K562 (cell line): Measurements from ENCODE around the gene ECSIT. TPM values are rescaled to one million over a fixed set of nuclear protein-coding genes. Genes with fewer than 3 reads are reported as not detected.
A peak's percentile ranks its signal among the peaks of the same experiment; 100 is the strongest.

Experiments used
- DPF2 ChIP-seq: fragments of 450-650 bp; IDR thresholded peaks from 2 replicates; pipeline ENCODE4 v1.6.1; 2016
- IRF2 ChIP-seq: sonication (generic); formaldehyde crosslinking; IDR thresholded peaks from 2 replicates; pipeline ENCODE4 v1.8.1; 2022; ENCODE audit warnings: mild to moderate bottlenecking, missing genetic modification reagents
- KDM1A ChIP-seq, 2 experiments: fragments of 450-650 bp; IDR thresholded peaks; 2 replicates each; pipeline ENCODE4 v1.6.1; 2016; ENCODE audit warnings: mild to moderate bottlenecking in 2 of 2
- MYNN ChIP-seq, 2 experiments: sonication (generic); formaldehyde crosslinking in 1 of 2; IDR thresholded peaks; 2 replicates each; pipeline versions ENCODE4 v1.5.0 to v1.6.1; 2016 to 2020; ENCODE audit warnings: antibody characterized with exemption in 1 of 2, missing genetic modification reagents in 1 of 2
- POLR2B ChIP-seq: fragments of 450-650 bp; IDR thresholded peaks from 2 replicates; pipeline ENCODE4 v1.6.1; 2018; ENCODE audit warnings: low read depth; ENCODE audit not compliant: partially characterized antibody
- RBM25 ChIP-seq: fragments of 200-400 bp; formaldehyde crosslinking; IDR thresholded peaks from 2 replicates; pipeline ENCODE4 v1.6.1; 2018; ENCODE audit warnings: low read length, low read depth, moderate library complexity; ENCODE audit not compliant: severe bottlenecking
- SAP30 ChIP-seq: fragments of 200-600 bp; sonication (generic); IDR thresholded peaks from 2 replicates; pipeline ENCODE4 v1.6.1; 2012; ENCODE audit warnings: borderline replicate concordance, low read depth, mild to moderate bottlenecking, moderate library complexity, low read length, control low read depth, inconsistent platforms; ENCODE audit not compliant: insufficient read depth, poor library complexity, severe bottlenecking
- SETDB1 ChIP-seq: IDR thresholded peaks from one replicate; pipeline ENCODE4 v1.6.1; 2012; ENCODE audit warnings: low read length, control low read depth, inconsistent platforms
- polyA plus RNA-seq, 8 experiments: library from polyadenylated mRNA; depleted of rRNA in 4 of 8; stranded (reverse) in 5 of 8; unstranded in 3 of 8; fragments of >200 nt; fragmentation: Nextera tagmentation in 2 of 8; fragmentation: Illumina TruSeq in 1 of 8; extraction: Ambion mirVana in 2 of 8; extraction: Trizol in 1 of 8; gene quantifications; 2 replicates each; pipeline versions ENCODE4 v1.2.1 to v1.2.3, GENCODE V29; 2011 to 2014; ENCODE audit warnings: inconsistent platforms in 1 of 8, missing spikeins in 1 of 8
- total RNA-seq, 7 experiments: library from RNA; depleted of rRNA in 6 of 7; stranded (reverse); fragments of >200 nt in 6 of 7; fragmentation: Illumina TruSeq in 2 of 7; extraction: Trizol in 2 of 7; gene quantifications; 2 replicates each; pipeline versions ENCODE4 v1.2.1 to v1.2.3, GENCODE V29; 2011 to 2021; ENCODE audit warnings: low replicate concordance in 1 of 7
- TF ChIP-seq, protein P1 (sequence below): fragments of 450-650 bp; IDR thresholded peaks from 2 replicates; pipeline ENCODE4 v1.6.1; 2018; ENCODE audit not compliant: partially characterized antibody
- TF ChIP-seq, protein P2 (sequence below): fragments of 250-450 bp; sonication (Bioruptor Pico); IDR thresholded peaks from 2 replicates; pipeline ENCODE4 v1.5.0; 2021; ENCODE audit warnings: mild to moderate bottlenecking, borderline replicate concordance
- TF ChIP-seq, protein P3 (sequence below): sonication (generic); formaldehyde crosslinking; IDR thresholded peaks from 2 replicates; pipeline ENCODE4 v1.8.0; 2022; ENCODE audit warnings: mild to moderate bottlenecking, missing genetic modification reagents
- TF ChIP-seq, protein P4 (sequence below): sonication (generic); formaldehyde crosslinking; IDR thresholded peaks from 2 replicates; pipeline ENCODE4 v1.8.1; 2023; ENCODE audit warnings: missing genetic modification reagents, mild to moderate bottlenecking, borderline replicate concordance

Gene ECSIT
- total and polyA plus RNA-seq, 9 of the 15 experiments (the other 6 are each of a cell fraction or from before 2014, with no cell fraction given): 1.1 to 82.5 (median 43.9) TPM

DNA sequence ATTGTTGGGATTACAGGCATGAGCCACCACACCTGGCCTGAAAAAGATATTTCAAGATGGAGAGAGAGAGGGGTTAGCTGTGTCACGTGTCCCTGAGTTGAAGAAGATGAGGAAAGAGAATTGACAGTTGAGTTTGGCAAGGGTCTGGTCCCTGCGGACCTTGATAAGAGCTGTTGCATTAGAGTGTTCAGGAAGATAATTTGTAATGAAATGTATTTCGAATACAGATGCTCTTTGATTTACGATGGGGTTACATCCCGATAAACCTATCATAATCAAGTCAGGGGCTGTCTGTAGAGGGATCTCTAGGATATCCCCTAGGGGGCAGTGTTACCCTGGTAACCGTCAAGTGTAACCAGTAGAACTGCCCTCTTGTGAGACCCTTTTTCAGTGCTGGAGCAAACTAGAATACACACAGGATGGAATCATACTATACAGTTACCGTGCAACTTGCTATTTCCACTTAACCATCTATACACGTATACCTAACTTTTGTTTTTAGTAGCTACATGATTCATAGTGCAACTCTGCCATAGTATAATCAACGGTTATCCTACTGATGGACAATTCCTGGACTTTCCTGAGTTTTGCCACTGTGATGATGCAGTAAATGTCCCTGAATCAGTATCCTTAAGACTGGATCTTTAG is 31.6 kb upstream of the ECSIT start (continued):
- TF ChIP-seq, protein P1, sequence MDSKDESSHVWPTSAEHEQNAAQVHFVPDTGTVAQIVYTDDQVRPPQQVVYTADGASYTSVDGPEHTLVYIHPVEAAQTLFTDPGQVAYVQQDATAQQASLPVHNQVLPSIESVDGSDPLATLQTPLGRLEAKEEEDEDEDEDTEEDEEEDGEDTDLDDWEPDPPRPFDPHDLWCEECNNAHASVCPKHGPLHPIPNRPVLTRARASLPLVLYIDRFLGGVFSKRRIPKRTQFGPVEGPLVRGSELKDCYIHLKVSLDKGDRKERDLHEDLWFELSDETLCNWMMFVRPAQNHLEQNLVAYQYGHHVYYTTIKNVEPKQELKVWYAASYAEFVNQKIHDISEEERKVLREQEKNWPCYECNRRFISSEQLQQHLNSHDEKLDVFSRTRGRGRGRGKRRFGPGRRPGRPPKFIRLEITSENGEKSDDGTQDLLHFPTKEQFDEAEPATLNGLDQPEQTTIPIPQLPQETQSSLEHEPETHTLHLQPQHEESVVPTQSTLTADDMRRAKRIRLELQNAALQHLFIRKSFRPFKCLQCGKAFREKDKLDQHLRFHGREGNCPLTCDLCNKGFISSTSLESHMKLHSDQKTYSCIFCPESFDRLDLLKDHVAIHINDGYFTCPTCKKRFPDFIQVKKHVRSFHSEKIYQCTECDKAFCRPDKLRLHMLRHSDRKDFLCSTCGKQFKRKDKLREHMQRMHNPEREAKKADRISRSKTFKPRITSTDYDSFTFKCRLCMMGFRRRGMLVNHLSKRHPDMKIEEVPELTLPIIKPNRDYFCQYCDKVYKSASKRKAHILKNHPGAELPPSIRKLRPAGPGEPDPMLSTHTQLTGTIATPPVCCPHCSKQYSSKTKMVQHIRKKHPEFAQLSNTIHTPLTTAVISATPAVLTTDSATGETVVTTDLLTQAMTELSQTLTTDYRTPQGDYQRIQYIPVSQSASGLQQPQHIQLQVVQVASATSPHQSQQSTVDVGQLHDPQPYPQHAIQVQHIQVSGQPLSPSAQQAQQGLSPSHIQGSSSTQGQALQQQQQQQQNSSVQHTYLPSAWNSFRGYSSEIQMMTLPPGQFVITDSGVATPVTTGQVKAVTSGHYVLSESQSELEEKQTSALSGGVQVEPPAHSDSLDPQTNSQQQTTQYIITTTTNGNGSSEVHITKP: no peak
- TF ChIP-seq SETDB1 (no peak), SAP30 (no peak), DPF2 (peak; percentile 93), POLR2B (peak; percentile 40), MYNN (IDR thresholded peaks at IDR 0.05) (0 out of 2 replicates have a peak, but pooled peaks have one; percentile 24), MYNN (CRISPR knock-in tag; IDR thresholded peaks at IDR 0.05) (no peak), KDM1A (IDR thresholded peaks at IDR 0.05) (peak; percentile 94 to 95), IRF2 (no peak), RBM25 (peak; percentile 6)
- TF ChIP-seq, protein P2, sequence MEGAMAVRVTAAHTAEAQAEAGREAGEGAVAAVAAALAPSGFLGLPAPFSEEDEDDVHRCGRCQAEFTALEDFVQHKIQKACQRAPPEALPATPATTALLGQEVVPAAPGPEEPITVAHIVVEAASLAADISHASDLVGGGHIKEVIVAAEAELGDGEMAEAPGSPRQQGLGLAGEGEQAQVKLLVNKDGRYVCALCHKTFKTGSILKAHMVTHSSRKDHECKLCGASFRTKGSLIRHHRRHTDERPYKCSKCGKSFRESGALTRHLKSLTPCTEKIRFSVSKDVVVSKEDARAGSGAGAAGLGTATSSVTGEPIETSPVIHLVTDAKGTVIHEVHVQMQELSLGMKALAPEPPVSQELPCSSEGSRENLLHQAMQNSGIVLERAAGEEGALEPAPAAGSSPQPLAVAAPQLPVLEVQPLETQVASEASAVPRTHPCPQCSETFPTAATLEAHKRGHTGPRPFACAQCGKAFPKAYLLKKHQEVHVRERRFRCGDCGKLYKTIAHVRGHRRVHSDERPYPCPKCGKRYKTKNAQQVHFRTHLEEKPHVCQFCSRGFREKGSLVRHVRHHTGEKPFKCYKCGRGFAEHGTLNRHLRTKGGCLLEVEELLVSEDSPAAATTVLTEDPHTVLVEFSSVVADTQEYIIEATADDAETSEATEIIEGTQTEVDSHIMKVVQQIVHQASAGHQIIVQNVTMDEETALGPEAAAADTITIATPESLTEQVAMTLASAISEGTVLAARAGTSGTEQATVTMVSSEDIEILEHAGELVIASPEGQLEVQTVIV (CRISPR knock-in tag): no peak
- TF ChIP-seq, protein P3, sequence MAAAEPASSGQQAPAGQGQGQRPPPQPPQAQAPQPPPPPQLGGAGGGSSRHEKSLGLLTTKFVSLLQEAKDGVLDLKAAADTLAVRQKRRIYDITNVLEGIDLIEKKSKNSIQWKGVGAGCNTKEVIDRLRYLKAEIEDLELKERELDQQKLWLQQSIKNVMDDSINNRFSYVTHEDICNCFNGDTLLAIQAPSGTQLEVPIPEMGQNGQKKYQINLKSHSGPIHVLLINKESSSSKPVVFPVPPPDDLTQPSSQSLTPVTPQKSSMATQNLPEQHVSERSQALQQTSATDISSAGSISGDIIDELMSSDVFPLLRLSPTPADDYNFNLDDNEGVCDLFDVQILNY (CRISPR knock-in tag): no peak
- TF ChIP-seq, protein P4, sequence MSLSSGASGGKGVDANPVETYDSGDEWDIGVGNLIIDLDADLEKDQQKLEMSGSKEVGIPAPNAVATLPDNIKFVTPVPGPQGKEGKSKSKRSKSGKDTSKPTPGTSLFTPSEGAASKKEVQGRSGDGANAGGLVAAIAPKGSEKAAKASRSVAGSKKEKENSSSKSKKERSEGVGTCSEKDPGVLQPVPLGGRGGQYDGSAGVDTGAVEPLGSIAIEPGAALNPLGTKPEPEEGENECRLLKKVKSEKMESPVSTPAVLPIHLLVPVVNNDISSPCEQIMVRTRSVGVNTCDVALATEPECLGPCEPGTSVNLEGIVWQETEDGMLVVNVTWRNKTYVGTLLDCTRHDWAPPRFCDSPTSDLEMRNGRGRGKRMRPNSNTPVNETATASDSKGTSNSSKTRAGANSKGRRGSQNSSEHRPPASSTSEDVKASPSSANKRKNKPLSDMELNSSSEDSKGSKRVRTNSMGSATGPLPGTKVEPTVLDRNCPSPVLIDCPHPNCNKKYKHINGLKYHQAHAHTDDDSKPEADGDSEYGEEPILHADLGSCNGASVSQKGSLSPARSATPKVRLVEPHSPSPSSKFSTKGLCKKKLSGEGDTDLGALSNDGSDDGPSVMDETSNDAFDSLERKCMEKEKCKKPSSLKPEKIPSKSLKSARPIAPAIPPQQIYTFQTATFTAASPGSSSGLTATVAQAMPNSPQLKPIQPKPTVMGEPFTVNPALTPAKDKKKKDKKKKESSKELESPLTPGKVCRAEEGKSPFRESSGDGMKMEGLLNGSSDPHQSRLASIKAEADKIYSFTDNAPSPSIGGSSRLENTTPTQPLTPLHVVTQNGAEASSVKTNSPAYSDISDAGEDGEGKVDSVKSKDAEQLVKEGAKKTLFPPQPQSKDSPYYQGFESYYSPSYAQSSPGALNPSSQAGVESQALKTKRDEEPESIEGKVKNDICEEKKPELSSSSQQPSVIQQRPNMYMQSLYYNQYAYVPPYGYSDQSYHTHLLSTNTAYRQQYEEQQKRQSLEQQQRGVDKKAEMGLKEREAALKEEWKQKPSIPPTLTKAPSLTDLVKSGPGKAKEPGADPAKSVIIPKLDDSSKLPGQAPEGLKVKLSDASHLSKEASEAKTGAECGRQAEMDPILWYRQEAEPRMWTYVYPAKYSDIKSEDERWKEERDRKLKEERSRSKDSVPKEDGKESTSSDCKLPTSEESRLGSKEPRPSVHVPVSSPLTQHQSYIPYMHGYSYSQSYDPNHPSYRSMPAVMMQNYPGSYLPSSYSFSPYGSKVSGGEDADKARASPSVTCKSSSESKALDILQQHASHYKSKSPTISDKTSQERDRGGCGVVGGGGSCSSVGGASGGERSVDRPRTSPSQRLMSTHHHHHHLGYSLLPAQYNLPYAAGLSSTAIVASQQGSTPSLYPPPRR: no peak
